Measurements from ENCODE around the gene ZNF425.
"Not testable (repeated sequence)": the region's sequence is repeated elsewhere in the genome, so short reads cannot be mapped to it uniquely, and the experiment has no call there.

The ZNF425 gene

GRCh38 chr7:149071182-149071635, 54.9 kb downstream of the ZNF425 start:
- H3K4me3 Mint-ChIP-seq, result no peak overlapping the region
- no peaks in the 10 kb centered on the region for H3K9me3 Mint-ChIP-seq (ENCODE audit: low read depth)
- H3K36me3 Mint-ChIP-seq, result peaks cover 4% of the 10 kb centered on the region
- H3K27me3 Mint-ChIP-seq, result no peaks in the 10 kb centered on the region
- H3K27ac Mint-ChIP-seq, result no peak overlapping the region
- peaks cover 5% of the 10 kb centered on the region for H3K4me1 Mint-ChIP-seq (ENCODE audit: low read depth)

GRCh38 chr7:149070372-149071125, 55.6 kb downstream of the ZNF425 start:
- Mint-ChIP-seq H3K27ac (no peak overlapping the region), H3K4me3 (no peak overlapping the region), H3K27me3 (no peaks in the 10 kb centered on the region), H3K9me3 (ENCODE audit: low read depth) (no peaks in the 10 kb centered on the region), H3K4me1 (ENCODE audit: low read depth) (peaks cover 7% of the 10 kb centered on the region), H3K36me3 (peaks cover 4% of the 10 kb centered on the region)

GRCh38 chr7:149067869-149068268, 58.3 kb downstream of the ZNF425 start:
- Mint-ChIP-seq H3K36me3 (peaks cover 4% of the 10 kb centered on the region), H3K27me3 (no peaks in the 10 kb centered on the region), H3K4me3 (peak overlapping the region; percentile 23), H3K9me3 (ENCODE audit: low read depth) (no peaks in the 10 kb centered on the region), H3K4me1 (ENCODE audit: low read depth) (peaks cover 7% of the 10 kb centered on the region), H3K27ac (no peak overlapping the region)

GRCh38 chr7:149063476-149063875, 62.6 kb downstream of the ZNF425 start:
- H3K9me3 Mint-ChIP-seq (ENCODE audit: low read depth), result no peaks in the 10 kb centered on the region
- peak overlapping the region; percentile 39 for H3K4me3 Mint-ChIP-seq
- peaks cover 5% of the 10 kb centered on the region for H3K4me1 Mint-ChIP-seq (ENCODE audit: low read depth)
- peaks cover 2% of the 10 kb centered on the region for H3K36me3 Mint-ChIP-seq
- no peaks in the 10 kb centered on the region for H3K27me3 Mint-ChIP-seq
- H3K27ac Mint-ChIP-seq, result no peak overlapping the region

GRCh38 chr7:149062217-149062899, 63.8 kb downstream of the ZNF425 start:
- H3K4me1 Mint-ChIP-seq (ENCODE audit: low read depth); H3K27ac Mint-ChIP-seq; H3K36me3 Mint-ChIP-seq; H3K27me3 Mint-ChIP-seq; H3K9me3 Mint-ChIP-seq (ENCODE audit: low read depth); H3K4me3 Mint-ChIP-seq: not testable (repeated sequence)

GRCh38 chr7:149060156-149060555, 66.0 kb downstream of the ZNF425 start:
- Mint-ChIP-seq H3K4me1 (ENCODE audit: low read depth) (peaks cover 3% of the 10 kb centered on the region), H3K27ac (no peak overlapping the region), H3K27me3 (no peaks in the 10 kb centered on the region), H3K4me3 (no peak overlapping the region), H3K36me3 (no peaks in the 10 kb centered on the region), H3K9me3 (ENCODE audit: low read depth) (no peaks in the 10 kb centered on the region)

GRCh38 chr7:149053885-149054284, 72.2 kb downstream of the ZNF425 start:
- no peaks in the 10 kb centered on the region for H3K4me1 Mint-ChIP-seq (ENCODE audit: low read depth)
- no peaks in the 10 kb centered on the region for H3K9me3 Mint-ChIP-seq (ENCODE audit: low read depth)
- H3K27ac Mint-ChIP-seq, result no peak overlapping the region
- no peaks in the 10 kb centered on the region for H3K36me3 Mint-ChIP-seq
- H3K27me3 Mint-ChIP-seq, result peaks cover 4% of the 10 kb centered on the region
- H3K4me3 Mint-ChIP-seq, result no peak overlapping the region

GRCh38 chr7:149053384-149053783, 72.7 kb downstream of the ZNF425 start:
- Mint-ChIP-seq H3K4me3 (no peak overlapping the region), H3K36me3 (no peaks in the 10 kb centered on the region), H3K9me3 (ENCODE audit: low read depth) (no peaks in the 10 kb centered on the region), H3K27me3 (peaks cover 4% of the 10 kb centered on the region), H3K27ac (no peak overlapping the region), H3K4me1 (ENCODE audit: low read depth) (no peaks in the 10 kb centered on the region)
